GM23338 (cell line): ENCODE results near the gene NEURL3.

Experiments
- CREB1 ChIP-seq: fragments of 250-450 bp; sonication (Bioruptor Pico); IDR thresholded peaks from 2 replicates; pipeline ENCODE4 v1.5.0; 2020; ENCODE audit warnings: low read depth, mild to moderate bottlenecking, moderate library complexity
- CTCF ChIP-seq, 2 experiments: fragments of 200-600 bp in 1 of 2; sonication (generic) in 1 of 2; conservative IDR thresholded peaks; 2 replicates each; pipeline versions ENCODE4 v1.5.1 to v1.6.1; 2016 to 2017; ENCODE audit warnings: antibody characterized with exemption in 2 of 2, low read depth in 2 of 2, mild to moderate bottlenecking in 2 of 2, moderate library complexity in 1 of 2
- EZH2 ChIP-seq: fragments of 200-600 bp; sonication (generic); IDR thresholded peaks from one replicate; pipeline ENCODE4 v1.8.0; 2017; ENCODE audit warnings: antibody characterized with exemption, mild to moderate bottlenecking, low read depth; ENCODE audit not compliant: unreplicated experiment
- EZH2phosphoT487 ChIP-seq: fragments of 200-600 bp; sonication (generic); IDR thresholded peaks from one replicate; pipeline ENCODE4 v1.8.1; 2018; ENCODE audit warnings: antibody characterized with exemption; ENCODE audit not compliant: unreplicated experiment
- JUNB ChIP-seq: IDR thresholded peaks from one replicate; pipeline ENCODE4 v1.6.1; 2016; ENCODE audit warnings: antibody characterized with exemption; ENCODE audit not compliant: unreplicated experiment
- NANOG ChIP-seq: IDR thresholded peaks from 2 replicates; pipeline ENCODE4 v1.6.1; 2016; ENCODE audit warnings: antibody characterized with exemption, borderline replicate concordance
- POLR2AphosphoS5 ChIP-seq: IDR thresholded peaks from 2 replicates; pipeline ENCODE4 v1.6.1; 2016; ENCODE audit warnings: antibody characterized with exemption, low read depth
- REST ChIP-seq: IDR thresholded peaks from one replicate; pipeline ENCODE4 v1.6.1; 2018; ENCODE audit warnings: antibody characterized with exemption; ENCODE audit not compliant: unreplicated experiment
- ZNF114 ChIP-seq: fragments of 250-450 bp; sonication (Bioruptor Pico); IDR thresholded peaks from 2 replicates; pipeline ENCODE4 v1.5.0; 2020; ENCODE audit warnings: mild to moderate bottlenecking, moderate library complexity
- ZNF462 ChIP-seq: fragments of 250-450 bp; sonication (Bioruptor Pico); IDR thresholded peaks from 2 replicates; pipeline ENCODE4 v1.5.0; 2020; ENCODE audit warnings: mild to moderate bottlenecking, moderate library complexity

DNA sequence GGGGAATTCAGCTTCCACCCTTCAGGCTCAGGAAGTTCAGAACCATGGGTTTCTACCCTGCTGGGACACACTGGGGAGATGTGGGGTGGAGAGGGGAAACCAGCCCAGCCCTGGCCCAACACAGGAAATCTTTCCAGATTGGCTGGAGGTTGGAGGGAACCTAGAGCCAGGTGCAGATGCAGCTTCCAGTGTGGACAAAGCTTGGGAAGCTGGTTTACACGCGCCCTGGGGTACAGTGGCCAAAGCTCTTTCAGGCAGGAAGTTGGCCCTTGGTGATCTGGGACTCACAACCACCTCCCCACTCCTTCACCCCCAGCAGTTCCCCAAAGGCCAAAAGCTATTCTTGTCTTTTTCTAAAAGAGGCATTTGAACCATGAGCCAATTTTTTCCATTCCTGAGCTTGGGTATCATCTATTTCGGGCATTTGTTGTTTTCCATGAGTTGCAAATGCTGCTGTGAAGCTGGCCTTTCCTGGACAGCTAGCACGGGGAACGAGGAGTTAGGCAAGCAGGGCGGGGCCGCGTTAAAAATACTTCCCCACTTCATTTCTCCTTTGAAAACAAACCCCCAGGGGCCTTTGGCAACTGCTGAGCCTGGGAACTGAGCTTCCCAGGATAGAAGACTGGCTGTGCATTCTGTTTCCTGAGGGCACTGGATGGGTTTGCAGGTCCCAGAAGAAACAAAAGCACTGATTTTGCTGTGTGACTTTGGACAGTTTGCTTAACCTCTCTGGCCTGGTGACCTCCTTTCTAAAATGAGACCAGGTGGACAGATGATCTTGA is 28.3 kb upstream of the NEURL3 start:
- TF ChIP-seq CTCF (conservative IDR thresholded peaks at IDR 0.05; ENCODE audit: low read depth in 2 of 2) (no peak), POLR2AphosphoS5 (no peak), EZH2 (no peak), EZH2phosphoT487 (no peak), REST (no peak), CREB1 (CRISPR knock-in tag) (no peak), ZNF114 (CRISPR knock-in tag) (no peak), ZNF462 (CRISPR knock-in tag) (no peak), JUNB (no peak), NANOG (no peak)
